ENCODE results near the gene HOXD13.

HOXD13 gene

GRCh38 chr2:176128172-176128981 lies 35.9 kb downstream of the HOXD13 start:
- no peak overlapping the region for H3K27ac ChIP-seq
- DNase-seq (ENCODE audit: low read depth, low spot score): no peak

DNA sequence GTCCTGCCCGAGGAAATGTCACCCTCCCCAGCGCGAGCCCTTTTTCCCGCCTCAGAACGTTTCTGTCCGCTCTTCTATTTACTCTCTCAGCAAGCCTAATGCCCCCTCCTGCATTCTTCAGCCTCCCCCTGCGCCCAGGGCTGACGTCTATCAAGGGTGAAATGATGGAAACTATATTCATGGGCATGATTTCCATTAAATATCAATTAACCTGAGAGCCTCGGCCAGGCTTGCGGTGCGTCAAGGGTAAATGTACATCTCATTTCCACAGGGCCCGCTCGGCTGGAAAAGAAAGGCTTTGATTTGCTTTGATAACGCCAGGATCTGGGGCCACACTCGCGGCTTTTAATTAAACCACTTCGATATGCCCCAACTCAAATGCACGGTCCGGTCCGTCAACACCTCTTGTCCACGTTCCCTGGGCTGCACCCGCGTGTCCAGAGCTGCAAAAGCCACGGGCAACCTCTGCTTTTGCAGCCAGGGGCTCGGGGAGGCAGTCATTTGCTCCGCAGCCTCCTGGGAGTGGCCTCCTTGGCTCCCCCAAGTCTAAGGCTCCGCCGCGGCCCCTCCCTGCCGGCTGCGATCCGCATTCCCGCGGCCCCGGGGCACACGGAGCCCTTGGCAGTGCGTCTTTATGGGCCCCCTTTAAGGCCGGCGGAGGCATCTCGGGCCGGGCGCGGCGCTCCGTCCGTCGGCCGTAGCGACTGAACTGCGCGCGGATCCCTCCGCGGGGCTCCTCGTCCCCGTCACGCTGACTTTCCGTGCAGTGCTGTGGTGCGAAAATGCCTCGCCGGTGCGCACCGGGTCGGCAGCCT lies 36.7 kb downstream of the HOXD13 start, which contains the start of gene HOXD8:
Gene HOXD8, plus strand, starts transcription at position 724 of the 815 bp plus-strand sequence. CDS start 662 bp downstream, outside the sequence.
- no peak for DNase-seq (ENCODE audit: low read depth, low spot score)
- peak within 1 kb of the TSS; percentile 74 for H3K27ac ChIP-seq

- peak overlapping the region; percentile 74 for H3K27ac ChIP-seq
- no peak for DNase-seq (ENCODE audit: low read depth, low spot score)
These were observed 37.3 kb downstream of the HOXD13 start for GRCh38 chr2:176129813-176130146.

DNA sequence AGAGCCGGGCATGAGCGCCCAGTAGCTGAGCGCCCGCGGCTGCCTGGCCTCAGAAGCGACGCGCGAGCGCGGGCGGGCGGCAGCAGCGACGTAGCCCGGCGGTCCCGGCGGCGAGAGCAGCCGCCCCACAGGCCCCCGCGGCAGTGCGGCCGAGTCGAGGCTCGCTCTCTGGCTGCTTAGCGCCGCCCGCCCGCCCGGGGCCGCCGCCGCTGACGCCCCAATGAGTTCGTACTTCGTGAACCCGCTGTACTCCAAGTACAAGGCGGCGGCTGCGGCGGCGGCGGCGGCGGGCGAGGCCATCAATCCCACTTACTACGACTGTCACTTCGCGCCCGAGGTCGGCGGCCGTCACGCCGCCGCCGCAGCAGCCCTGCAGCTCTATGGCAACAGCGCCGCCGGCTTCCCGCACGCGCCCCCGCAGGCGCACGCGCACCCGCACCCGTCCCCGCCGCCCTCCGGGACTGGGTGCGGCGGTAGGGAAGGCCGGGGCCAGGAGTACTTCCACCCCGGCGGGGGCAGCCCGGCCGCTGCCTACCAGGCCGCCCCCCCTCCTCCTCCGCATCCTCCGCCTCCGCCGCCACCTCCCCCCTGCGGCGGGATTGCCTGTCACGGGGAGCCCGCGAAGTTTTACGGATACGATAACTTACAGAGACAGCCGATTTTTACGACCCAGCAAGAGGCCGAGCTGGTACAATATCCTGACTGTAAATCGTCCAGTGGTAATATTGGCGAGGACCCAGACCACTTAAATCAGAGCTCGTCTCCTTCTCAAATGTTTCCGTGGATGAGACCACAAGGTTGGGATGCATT lies 37.8 kb downstream of the HOXD13 start:
- H3K27ac ChIP-seq: peak overlapping the region; percentile 74
- no peak for DNase-seq (ENCODE audit: low read depth, low spot score)

DNA sequence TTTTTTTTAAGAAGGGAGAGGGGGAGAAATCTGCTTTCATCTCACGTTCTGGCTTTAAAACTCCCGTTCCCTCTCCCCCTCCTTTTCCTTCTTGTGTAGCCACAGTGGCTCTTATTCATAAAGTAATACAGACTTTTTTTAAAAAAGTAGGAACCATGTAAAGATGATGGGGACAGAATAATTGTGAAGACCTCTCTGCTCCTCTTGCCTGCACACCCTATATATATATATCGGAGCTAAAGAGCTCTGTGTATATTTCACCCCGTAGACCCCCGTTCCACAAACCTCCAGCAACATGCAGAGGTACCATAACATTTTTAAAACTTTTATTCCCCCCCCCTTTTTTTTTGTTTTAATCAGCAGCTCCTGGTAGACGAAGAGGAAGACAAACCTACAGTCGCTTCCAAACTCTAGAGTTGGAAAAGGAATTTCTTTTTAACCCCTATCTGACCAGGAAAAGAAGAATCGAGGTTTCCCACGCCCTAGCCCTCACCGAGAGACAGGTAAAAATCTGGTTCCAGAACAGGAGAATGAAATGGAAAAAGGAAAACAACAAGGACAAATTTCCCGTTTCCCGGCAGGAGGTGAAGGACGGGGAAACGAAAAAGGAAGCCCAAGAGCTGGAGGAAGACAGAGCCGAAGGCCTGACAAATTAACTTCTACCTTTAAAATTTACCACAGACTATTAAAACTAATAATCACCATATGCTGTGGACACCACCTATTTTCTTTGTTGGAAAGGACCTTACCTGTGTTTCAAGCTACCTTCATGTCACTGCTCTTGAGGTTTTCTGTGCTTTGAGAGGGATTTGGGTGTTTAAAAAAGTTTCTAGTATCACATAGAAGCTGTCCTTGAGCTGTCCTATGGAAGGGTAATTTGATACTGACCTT lies 38.7 kb downstream of the HOXD13 start:
- peak overlapping the region; percentile 74 for H3K27ac ChIP-seq
- DNase-seq (ENCODE audit: low read depth, low spot score): no peak

GRCh38 chr2:176131848-176132158 lies 39.3 kb downstream of the HOXD13 start:
- no peak for DNase-seq (ENCODE audit: low read depth, low spot score)
- H3K27ac ChIP-seq: no peak overlapping the region

- no peak for DNase-seq (ENCODE audit: low read depth, low spot score)
These were observed 40.0 kb downstream of the HOXD13 start for GRCh38 chr2:176132205-176133171.

GRCh38 chr2:176133389-176133788 lies 40.9 kb downstream of the HOXD13 start:
- peak overlapping the region; percentile 76 for H3K27ac ChIP-seq

More at GRCh38 chr2:176132205-176133171, 40.0 kb downstream of the HOXD13 start:
- no peak overlapping the region for H3K27ac ChIP-seq

GRCh38 chr2:176134035-176134434 lies 41.5 kb downstream of the HOXD13 start:
- DNase-seq (ENCODE audit: low read depth, low spot score): no peak
- H3K27ac ChIP-seq: peak overlapping the region; percentile 76

More at GRCh38 chr2:176133389-176133788, 40.9 kb downstream of the HOXD13 start:
- no peak for DNase-seq (ENCODE audit: low read depth, low spot score)

DNA sequence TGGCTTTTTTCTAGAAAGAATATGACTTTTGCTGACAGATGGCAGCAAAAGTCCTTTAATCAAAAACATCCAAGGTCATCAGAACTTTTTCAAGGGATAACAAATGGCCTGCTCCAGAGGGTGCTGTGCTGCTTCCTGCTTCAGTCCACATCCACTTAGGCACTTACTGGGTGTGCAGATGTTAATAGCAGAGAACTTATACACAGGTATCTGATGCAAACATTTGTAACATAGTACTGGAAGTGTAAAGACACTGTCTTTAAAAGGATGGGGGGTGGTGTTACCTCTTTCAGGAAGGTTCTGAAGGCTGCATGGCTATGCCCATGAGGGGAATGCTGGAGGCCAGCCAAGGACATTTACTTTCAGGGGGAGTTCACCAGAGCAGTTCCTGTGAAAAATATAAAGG lies 42.5 kb downstream of the HOXD13 start:
- peak overlapping the region; percentile 76 for H3K27ac ChIP-seq
- DNase-seq (ENCODE audit: low read depth, low spot score): no peak

DNA sequence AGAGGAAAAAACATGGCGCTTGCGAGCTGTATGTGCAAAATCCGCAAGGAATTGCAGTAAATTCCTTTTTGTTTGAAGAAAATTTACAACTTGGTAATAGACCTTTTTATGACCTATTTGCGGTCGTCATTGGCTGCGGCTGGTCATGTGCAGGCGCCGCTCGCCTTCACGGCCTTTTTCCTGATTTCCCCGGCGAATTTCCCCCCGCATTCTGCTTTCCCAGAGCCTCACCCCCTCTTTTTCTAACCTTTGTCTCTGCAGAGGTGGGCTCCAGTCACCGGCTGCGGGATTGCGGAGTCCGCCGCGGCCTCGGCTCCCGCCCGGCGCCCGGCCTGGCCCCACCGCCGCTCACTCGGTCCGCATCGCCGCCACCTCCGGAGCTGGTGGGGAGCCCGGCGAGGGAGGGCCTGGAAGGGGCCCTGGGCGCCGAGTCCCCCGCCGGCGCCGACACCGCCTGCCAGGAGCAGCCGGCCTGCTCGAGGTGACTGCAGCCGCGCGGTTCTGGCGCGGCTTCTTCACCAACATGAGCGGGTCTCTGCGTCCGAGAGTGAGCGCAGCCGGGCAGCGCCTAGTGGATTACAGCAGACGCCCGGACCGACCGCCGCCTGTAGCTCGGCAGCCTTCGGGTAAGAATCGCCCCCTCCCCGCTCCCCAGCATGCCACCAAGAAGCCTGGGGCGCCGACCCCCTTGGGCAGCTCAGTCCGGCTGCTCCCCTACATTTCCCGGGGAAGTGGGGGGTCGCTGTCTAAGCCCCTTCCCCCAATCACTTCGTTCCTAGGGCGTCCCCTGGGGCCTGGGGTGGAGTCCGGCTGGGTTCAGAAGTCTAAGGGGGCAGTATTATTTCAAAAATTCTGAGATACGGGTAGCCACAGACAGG lies 44.1 kb downstream of the HOXD13 start:
- DNase-seq (ENCODE audit: low read depth, low spot score): no peak
- H3K27ac ChIP-seq: peak overlapping the region; percentile 76

- no peak for DNase-seq (ENCODE audit: low read depth, low spot score)
- H3K27ac ChIP-seq: no peak overlapping the region
These were observed 44.7 kb downstream of the HOXD13 start for GRCh38 chr2:176137252-176137580.

GRCh38 chr2:176137906-176138305 lies 45.4 kb downstream of the HOXD13 start:
- no peak overlapping the region for H3K27ac ChIP-seq
- no peak for DNase-seq (ENCODE audit: low read depth, low spot score)

GRCh38 chr2:176138526-176138922 lies 46.0 kb downstream of the HOXD13 start:
- no peak for DNase-seq (ENCODE audit: low read depth, low spot score)
- H3K27ac ChIP-seq: no peak overlapping the region

GRCh38 chr2:176138923-176139660 lies 46.6 kb downstream of the HOXD13 start:
- DNase-seq (ENCODE audit: low read depth, low spot score): no peak
- no peak overlapping the region for H3K27ac ChIP-seq

GRCh38 chr2:176139661-176140512 lies 47.4 kb downstream of the HOXD13 start:
- H3K27ac ChIP-seq: no peak overlapping the region

More at GRCh38 chr2:176139661-176140512, 47.4 kb downstream of the HOXD13 start:
- DNase-seq (ENCODE audit: low read depth, low spot score): no peak
